Spinal cord (tissue), 10 donors: Measurements from ENCODE around the gene NPC1L1. TPM values are rescaled to one million over a fixed set of nuclear protein-coding genes. Genes with fewer than 3 reads are reported as not detected.

Experiments used
- DNase-seq, 6 donors: peaks; one replicate each; pipeline versions ENCODE4 v3.0.0 to v3.0.0-alpha.2; 2013 to 2015; ENCODE audit warnings: low spot score in 6 of 6, low read depth in 4 of 6
- H3K27ac ChIP-seq: one replicate; pipeline ENCODE4 v1.5.1; 2013; ENCODE audit warnings: low read depth, low read length, control low read depth
- H3K27me3 ChIP-seq: one replicate; pipeline ENCODE4 v1.6.1; 2013; ENCODE audit warnings: low read length; ENCODE audit not compliant: control insufficient read depth, insufficient read depth
- H3K36me3 ChIP-seq: one replicate; pipeline ENCODE4 v1.6.1; 2013; ENCODE audit warnings: low read length; ENCODE audit not compliant: control insufficient read depth, insufficient read depth
- H3K4me1 ChIP-seq: one replicate; pipeline ENCODE4 v1.6.1; 2013; ENCODE audit warnings: low read length; ENCODE audit not compliant: control insufficient read depth, insufficient read depth
- H3K4me3 ChIP-seq: one replicate; pipeline ENCODE4 v1.5.1; 2013; ENCODE audit warnings: low read depth, low read length, control low read depth
- H3K9me3 ChIP-seq: one replicate; pipeline ENCODE4 v1.6.1; 2013; ENCODE audit warnings: low read length; ENCODE audit not compliant: control insufficient read depth, insufficient read depth
- WGBS: methylation state at CpG from one replicate; pipeline ENCODE4 v1.1.5; 2013; ENCODE audit warnings: missing lambda C conversion rate; ENCODE audit not compliant: insufficient coverage; 5-methylcytosine and 5-hydroxymethylcytosine counted together
- polyA plus RNA-seq, 2 donors: library from polyadenylated mRNA; unstranded; fragments of 120-200 nt; gene quantifications; one replicate each; pipeline ENCODE4 v1.2.1, GENCODE V29; 2013; ENCODE audit not compliant: insufficient read length in 2 of 2
- small RNA-seq: library from RNA; depleted of rRNA; stranded (forward); fragments of <200 nt; gene quantifications from one replicate; pipeline ENCODE3, GENCODE V24; 2014; ENCODE audit warnings: low replicate concordance
- total RNA-seq, 2 donors: library from RNA; depleted of rRNA in 1 of 2; stranded (reverse); fragments of 120-200 nt in 1 of 2; fragments of >200 nt in 1 of 2; gene quantifications; one replicate each; pipeline versions ENCODE4 v1.2.3 to v1.2.4, GENCODE V29; 2013 to 2014
- donor health status: healthy.

NPC1L1 gene
- total and polyA plus RNA-seq, 4 donors: 0.06 to 0.11 (median 0.10) TPM

DNA sequence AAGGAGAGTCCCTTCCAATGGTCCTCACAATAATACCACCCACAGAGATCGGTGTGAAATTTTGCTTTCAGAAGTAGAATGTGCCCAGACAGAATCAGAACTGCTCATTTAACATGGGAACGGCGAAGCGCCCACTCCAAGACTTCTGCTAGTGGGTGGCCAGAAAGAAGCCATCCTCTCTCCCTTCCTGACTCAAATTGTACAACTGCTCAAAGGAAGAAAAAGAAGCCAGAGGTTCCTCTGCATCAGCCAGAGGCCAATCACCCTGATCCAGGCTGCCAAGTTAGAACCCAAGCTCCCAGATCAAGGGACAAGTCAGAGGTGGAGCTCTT, 73.9 kb downstream of the NPC1L1 start:
- H3K36me3 ChIP-seq: peaks cover 9% of the 10 kb centered on the region
- peaks cover 5% of the 10 kb centered on the region for H3K4me1 ChIP-seq
- H3K27me3 ChIP-seq: no peaks in the 10 kb centered on the region
- 97% methylated on average over 3 of the region's 4 CpGs for WGBS
- no peak overlapping the region for H3K4me3 ChIP-seq
- H3K9me3 ChIP-seq: no peaks in the 10 kb centered on the region
- DNase-seq: no peak
- no peak overlapping the region for H3K27ac ChIP-seq

DNA sequence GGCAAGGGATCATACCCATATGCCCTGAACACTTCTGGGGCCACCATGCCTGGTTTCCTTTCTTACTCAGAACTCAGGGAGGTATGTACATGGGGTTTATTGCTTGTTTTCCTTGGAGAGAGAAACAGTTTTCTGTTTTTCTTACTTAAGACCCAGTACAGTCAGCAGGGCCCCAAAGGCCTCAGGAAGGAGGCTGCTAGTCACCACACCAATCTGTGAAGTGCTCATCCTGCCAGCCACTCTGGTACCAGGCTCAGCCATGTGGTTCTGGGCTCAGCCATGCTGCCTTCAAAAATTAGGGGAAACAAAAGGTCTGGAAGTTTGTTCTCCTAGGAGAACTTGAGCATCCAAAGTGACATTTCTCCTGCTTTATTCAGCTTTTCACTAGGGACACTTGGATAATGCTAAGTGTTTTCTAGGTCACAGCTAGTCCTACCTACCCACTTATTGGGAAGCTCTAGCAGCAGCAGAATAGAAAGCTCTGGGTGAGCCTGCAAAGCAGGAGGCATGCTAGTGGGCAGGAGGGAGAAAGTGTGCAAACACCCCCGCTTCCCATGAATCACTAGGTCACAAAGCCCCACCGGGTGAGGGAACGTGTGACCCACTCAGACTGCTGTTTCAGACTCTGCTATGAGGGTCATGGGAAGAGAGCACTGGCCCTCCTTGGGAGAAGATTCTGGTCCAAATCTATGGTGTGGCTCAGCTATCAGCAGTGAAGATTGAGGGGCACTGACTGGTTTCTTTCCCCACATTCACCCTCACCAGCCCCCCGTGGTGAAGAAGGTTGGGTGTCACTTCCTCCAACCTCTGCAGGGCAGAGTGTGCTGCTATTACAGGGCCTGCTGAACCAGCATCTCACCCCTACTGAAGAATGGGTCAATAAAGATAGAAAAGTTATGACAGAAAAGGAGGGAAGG, 74.6 kb downstream of the NPC1L1 start:
- WGBS: 83% methylated on average over 2 of the region's 4 CpGs
- Histone ChIP-seq H3K27ac (no peak overlapping the region), H3K4me3 (no peak overlapping the region), H3K27me3 (no peaks in the 10 kb centered on the region), H3K4me1 (peaks cover 5% of the 10 kb centered on the region), H3K9me3 (no peaks in the 10 kb centered on the region), H3K36me3 (peaks cover 9% of the 10 kb centered on the region)
- DNase-seq: no peak

DNA sequence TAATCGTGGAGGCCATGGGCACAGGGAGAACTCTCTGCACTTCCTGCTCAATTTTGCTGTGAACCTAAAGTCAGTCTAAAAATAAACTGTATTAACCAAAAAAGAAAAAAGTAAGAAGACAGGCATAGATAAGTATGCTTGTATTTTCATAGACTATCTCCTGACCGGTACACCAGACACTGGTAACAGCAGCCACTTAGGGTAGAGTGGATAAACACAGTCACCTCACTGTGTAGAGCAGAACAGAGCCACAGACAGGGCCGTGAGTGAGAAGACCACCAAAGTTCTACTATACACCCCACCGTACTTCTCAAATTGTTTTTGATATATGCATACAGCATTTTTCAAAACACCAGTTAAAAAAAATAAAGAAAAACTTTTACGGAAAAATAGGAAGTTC, 75.6 kb downstream of the NPC1L1 start:
- peaks cover 9% of the 10 kb centered on the region for H3K36me3 ChIP-seq
- H3K4me3 ChIP-seq: no peak overlapping the region
- no peaks in the 10 kb centered on the region for H3K9me3 ChIP-seq
- peaks cover 5% of the 10 kb centered on the region for H3K4me1 ChIP-seq
- no peak overlapping the region for H3K27ac ChIP-seq
- no peak for DNase-seq
- WGBS: 60% methylated on average over 1 of the region's 5 CpGs
- no peaks in the 10 kb centered on the region for H3K27me3 ChIP-seq

DNA sequence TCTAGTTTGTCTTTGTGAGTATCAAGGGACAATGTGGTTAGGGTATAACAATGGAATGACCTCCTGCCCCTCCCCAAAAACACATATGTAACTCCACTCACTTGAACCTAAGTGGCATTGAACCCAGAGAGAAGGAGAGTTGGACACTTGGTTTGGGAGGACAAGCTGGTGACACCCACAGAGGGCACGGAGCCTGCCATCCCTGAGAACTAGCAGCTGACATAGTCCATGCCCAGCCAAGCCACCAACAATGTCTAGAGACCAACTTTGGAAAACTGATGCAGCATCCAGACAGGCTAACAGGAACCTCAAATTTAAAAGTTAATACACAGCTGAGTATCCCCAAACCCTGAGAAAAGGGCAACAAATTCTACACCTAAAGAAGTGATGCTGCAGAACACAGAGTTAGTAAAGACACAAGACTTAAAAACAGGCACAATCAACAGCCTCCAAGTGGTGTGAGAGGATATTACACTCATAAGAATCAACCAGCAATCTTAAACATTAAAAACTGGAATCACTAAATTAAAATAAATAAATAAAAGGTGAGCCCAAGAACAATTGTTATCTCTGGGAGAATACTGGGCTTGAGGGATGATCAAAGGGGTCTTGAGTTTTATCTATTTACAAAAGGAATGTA, 77.8 kb downstream of the NPC1L1 start:
- H3K36me3 ChIP-seq: peaks cover 9% of the 10 kb centered on the region
- no peak overlapping the region for H3K4me3 ChIP-seq
- no peak overlapping the region for H3K27ac ChIP-seq
- WGBS: 88% methylated on average over 1 of the region's 1 CpG
- no peaks in the 10 kb centered on the region for H3K27me3 ChIP-seq
- peak in 2 of 6 donors; percentile 18 to 32 for DNase-seq
- H3K4me1 ChIP-seq: peaks cover 5% of the 10 kb centered on the region
- no peaks in the 10 kb centered on the region for H3K9me3 ChIP-seq

Small RNAs within 50 kb of the gene (small RNA-seq; reads per million reads assigned to genes)
- gene RNU6-1097P: not detected

Other genes with a start within 250 kb of the NPC1L1 start
- gene CAMK2B, start 215.7 kb downstream of the NPC1L1 start, total RNA-seq: 10 to 100 TPM; 21.9 to 60.2 TPM
- 100 to 1,000 TPM; 132 to 145 TPM for gene CAMK2B, start 215.7 kb downstream of the NPC1L1 start, polyA plus RNA-seq
- 100 to 1,000 TPM in 1 of 2 donors, 10 to 100 TPM in 1; 82.6 to 120 TPM for gene NUDCD3, start 50.7 kb downstream of the NPC1L1 start, total RNA-seq
- gene NUDCD3, start 50.7 kb downstream of the NPC1L1 start, polyA plus RNA-seq: 100 to 1,000 TPM; 127 to 153 TPM
- gene DDX56, start 32.6 kb upstream of the NPC1L1 start, total RNA-seq: 10 to 100 TPM; 37.0 to 60.3 TPM
- 10 to 100 TPM; 61.3 to 80.4 TPM for gene DDX56, start 32.6 kb upstream of the NPC1L1 start, polyA plus RNA-seq
- 100 to 1,000 TPM in 1 of 2 donors, 10 to 100 TPM in 1; 99.1 to 125 TPM for gene TMED4, start 40.9 kb upstream of the NPC1L1 start, total RNA-seq
- 10 to 100 TPM; 65.9 to 83.9 TPM for gene TMED4, start 40.9 kb upstream of the NPC1L1 start, polyA plus RNA-seq
- 10 to 100 TPM; 63.8 to 63.9 TPM for gene OGDH, start 65.3 kb upstream of the NPC1L1 start, total RNA-seq
- gene OGDH, start 65.3 kb upstream of the NPC1L1 start, polyA plus RNA-seq: 10 to 100 TPM; 74.8 to 78.6 TPM
- gene ZMIZ2, start 207.5 kb upstream of the NPC1L1 start, total RNA-seq: 10 to 100 TPM; 11.6 to 21.4 TPM
- 100 to 1,000 TPM; 106 to 137 TPM for gene ZMIZ2, start 207.5 kb upstream of the NPC1L1 start, polyA plus RNA-seq